GM06990 (cell line): Measurements from ENCODE around the gene SH3BGRL2.

Experiments used
- DNase-seq: peaks from one replicate; pipeline ENCODE4 v3.0.0-alpha.2; 2011; ENCODE audit not compliant: insufficient read length; ENCODE audit errors: extremely low read depth
- H3K27me3 ChIP-seq: replicated peaks from 2 replicates; pipeline ENCODE4 v1.6.0; 2011; ENCODE audit warnings: low read length; ENCODE audit not compliant: control insufficient read depth, insufficient read depth
- H3K36me3 ChIP-seq: 2 replicates; pipeline ENCODE4 v1.5.1; 2011; ENCODE audit warnings: low read length; ENCODE audit not compliant: control insufficient read depth, insufficient read depth
- H3K4me3 ChIP-seq: replicated peaks from 2 replicates; pipeline ENCODE4 v1.5.1; 2011; ENCODE audit warnings: low read depth, mild to moderate bottlenecking, control low read depth, low read length
- TF ChIP-seq, protein P1 (sequence below): IDR thresholded peaks from 2 replicates; pipeline ENCODE4 v1.5.1; 2011; ENCODE audit warnings: low read length, control low read depth, mild to moderate bottlenecking, inconsistent platforms; ENCODE audit not compliant: insufficient read depth, poor library complexity, severe bottlenecking

The SH3BGRL2 gene

DNA sequence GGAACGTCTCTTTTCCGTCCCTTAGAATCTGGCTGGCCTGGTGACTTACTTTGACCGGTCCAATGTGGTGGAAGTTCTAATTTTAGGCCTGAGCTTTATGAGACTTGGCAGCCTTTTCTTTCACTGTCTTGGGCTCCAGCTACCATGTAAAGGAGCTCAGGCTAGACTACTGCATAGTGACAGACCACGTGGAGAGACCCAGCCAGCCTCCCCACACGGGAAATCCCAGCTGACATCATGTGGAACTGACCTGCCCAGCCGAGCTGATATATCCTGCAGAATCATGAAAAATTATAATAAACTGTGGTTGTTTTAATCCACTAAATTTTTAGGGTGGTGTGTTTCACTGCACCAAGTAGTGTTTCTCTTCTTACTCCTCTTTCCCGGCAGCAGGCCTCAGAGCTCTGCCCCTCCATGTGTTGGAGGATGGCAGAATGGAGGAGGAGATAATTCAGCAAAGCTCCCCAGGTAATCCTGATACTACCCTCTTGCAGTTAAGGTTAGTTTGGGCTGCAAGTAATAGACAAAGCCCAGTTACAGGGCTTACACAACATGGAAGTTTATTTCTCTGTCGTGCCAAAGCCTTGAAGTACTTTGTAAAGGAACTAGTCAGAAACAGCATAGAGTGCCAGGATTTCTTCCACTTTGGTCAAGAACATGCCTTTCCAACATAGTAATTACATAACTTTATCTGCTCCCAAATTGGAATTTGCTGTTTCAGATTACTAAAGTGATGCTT, 87.5 kb downstream of the SH3BGRL2 start:
- H3K4me3 ChIP-seq = no peak overlapping the region
- no peak for DNase-seq
- TF ChIP-seq, protein P1, sequence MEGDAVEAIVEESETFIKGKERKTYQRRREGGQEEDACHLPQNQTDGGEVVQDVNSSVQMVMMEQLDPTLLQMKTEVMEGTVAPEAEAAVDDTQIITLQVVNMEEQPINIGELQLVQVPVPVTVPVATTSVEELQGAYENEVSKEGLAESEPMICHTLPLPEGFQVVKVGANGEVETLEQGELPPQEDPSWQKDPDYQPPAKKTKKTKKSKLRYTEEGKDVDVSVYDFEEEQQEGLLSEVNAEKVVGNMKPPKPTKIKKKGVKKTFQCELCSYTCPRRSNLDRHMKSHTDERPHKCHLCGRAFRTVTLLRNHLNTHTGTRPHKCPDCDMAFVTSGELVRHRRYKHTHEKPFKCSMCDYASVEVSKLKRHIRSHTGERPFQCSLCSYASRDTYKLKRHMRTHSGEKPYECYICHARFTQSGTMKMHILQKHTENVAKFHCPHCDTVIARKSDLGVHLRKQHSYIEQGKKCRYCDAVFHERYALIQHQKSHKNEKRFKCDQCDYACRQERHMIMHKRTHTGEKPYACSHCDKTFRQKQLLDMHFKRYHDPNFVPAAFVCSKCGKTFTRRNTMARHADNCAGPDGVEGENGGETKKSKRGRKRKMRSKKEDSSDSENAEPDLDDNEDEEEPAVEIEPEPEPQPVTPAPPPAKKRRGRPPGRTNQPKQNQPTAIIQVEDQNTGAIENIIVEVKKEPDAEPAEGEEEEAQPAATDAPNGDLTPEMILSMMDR = no peak

DNA sequence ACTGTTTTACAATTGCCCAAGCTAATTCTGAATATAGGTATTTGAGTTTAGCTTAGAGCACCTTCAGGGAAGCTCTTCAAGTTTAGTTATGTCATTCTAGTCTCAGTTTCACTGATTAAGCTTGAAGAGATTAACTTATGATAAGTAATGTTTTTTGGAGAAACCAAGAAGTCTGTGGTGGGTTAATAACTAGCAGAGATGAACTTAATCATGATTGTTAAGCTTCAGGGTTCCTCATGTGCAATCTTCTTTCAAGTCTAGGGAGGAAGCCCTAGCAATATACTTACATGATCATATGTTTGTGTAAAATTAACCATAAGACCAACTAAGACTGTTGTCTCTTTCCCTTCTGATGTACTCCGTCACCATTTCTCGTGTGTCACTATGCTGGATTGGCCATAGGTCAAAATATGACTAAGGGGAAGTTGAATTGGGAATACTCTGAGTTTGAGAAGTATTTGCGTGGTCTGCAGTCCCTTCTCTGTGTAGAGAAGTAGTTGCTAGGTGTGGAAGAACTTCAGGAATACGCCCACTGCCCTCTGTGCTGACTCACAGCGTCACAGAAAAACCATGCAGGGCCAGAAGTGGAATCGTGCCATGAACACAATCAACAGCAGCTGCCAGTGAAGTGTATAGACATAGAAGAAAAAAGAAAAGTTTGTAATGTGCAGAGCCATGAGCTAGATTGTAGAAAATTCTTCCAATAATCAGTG, 88.3 kb downstream of the SH3BGRL2 start:
- TF ChIP-seq, protein P1 = no peak
- H3K4me3 ChIP-seq = no peak overlapping the region
- H3K36me3 ChIP-seq = no peaks in the 10 kb centered on the region
- H3K27me3 ChIP-seq = no peaks in the 10 kb centered on the region; the same call in 1 of the 2 replicates
- no peak for DNase-seq

More for the DNA sequence above, 87.5 kb downstream of the SH3BGRL2 start:
- Histone ChIP-seq H3K27me3 (no peaks in the 10 kb centered on the region; the same call in 1 of the 2 replicates), H3K36me3 (no peaks in the 10 kb centered on the region)

DNA sequence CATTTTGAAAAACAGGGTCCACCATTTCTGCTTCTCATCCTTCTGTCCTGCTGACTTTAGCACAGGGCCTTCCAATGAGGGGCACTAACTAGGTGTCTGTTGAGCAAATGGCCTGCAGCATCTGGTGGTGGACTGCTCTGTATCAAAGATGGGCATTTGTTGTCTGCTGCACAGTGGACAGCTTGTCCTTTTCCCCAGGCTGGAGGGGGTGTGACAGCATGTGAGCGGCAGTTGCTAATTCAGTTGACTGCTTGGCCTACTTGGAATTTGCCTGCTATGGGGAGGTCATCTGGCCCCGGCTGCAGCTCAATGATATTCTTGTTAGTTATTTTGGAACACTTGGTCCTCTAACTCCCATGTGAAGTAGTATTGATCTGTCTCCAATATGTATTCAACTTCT, 93.7 kb downstream of the SH3BGRL2 start:
- no peaks in the 10 kb centered on the region for H3K36me3 ChIP-seq
- no peak overlapping the region for H3K4me3 ChIP-seq
- no peaks in the 10 kb centered on the region for H3K27me3 ChIP-seq
- TF ChIP-seq, protein P1 = no peak
- no peak for DNase-seq

DNA sequence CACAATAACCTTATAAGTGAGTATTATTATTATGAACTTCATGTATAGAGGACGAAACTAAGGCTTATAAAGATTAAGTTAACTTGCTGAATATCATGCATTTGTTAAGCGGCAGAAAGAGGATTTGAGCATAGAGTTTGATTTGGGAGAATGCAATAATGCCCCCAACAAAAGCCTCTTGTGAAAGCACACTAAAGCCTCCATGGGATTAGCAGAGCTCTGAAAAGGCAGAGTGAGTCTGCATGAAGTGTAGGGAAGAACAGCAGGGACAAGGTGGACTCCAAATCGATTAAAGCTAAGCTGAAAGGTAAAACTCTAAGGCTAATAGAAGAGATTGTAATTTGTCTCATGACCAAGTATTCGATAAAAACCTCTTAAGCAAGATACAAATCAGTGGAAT, 100.3 kb downstream of the SH3BGRL2 start:
- no peaks in the 10 kb centered on the region for H3K27me3 ChIP-seq
- H3K4me3 ChIP-seq = no peak overlapping the region
- TF ChIP-seq, protein P1 = no peak
- H3K36me3 ChIP-seq = no peaks in the 10 kb centered on the region
- no peak for DNase-seq

DNA sequence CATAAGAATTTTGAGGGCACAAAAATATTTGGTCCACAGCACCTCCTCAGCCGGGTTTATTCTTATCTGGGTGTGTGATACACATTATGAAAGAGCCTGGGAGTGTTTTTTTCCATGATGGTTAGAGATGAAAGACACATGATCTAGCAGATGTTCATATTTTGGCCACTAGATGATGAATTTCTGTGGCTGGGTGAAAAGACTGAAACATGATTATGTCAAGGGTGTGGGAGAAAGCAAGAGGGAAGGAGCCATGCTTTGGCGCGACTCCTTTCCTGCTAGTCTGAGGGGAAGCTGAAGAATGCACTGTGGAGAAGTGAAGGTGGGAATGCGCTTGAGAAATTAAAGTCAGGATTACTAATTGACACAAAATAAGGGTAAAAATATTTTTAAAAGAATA, 102.3 kb downstream of the SH3BGRL2 start:
- TF ChIP-seq, protein P1 = no peak
- no peak for DNase-seq
- no peaks in the 10 kb centered on the region for H3K36me3 ChIP-seq
- no peaks in the 10 kb centered on the region for H3K27me3 ChIP-seq
- no peak overlapping the region for H3K4me3 ChIP-seq

DNA sequence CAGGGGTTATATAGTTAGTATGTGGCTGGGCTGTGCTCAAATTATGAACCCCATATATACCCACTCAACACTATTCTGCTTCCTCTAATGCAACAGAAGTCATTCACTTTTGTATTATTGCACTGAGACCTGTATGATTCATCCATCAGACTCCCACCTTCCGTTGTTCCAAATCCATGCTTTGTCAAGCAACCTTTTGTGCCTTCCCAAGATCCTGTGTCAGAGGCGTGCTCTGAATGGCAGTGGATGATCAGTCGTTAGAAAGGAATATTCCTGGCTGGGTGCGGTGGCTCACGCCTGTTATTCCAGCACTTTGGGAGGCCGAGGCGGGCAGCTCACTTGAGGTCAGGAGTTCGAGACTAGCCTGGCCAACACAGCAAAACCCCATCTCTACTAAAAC, 103.2 kb downstream of the SH3BGRL2 start:
- no peaks in the 10 kb centered on the region for H3K36me3 ChIP-seq
- TF ChIP-seq, protein P1 = no peak
- no peak overlapping the region for H3K4me3 ChIP-seq
- no peak for DNase-seq
- no peaks in the 10 kb centered on the region for H3K27me3 ChIP-seq
